Measurements from ENCODE around the gene ELF4. TPM values are rescaled to one million over a fixed set of nuclear protein-coding genes. Genes with fewer than 3 reads are reported as not detected.

The ELF4 gene
- total and polyA plus RNA-seq, 2 donors, result 7.2 to 9.1 TPM

GRCh38 chrX:130047416-130047815 is 62.9 kb downstream of the ELF4 start:
- H3K27me3 ChIP-seq (ENCODE audit: control insufficient read depth in 2 of 2, insufficient read depth in 1 of 2, low read length in 1 of 2), result no peaks in the 10 kb centered on the region
- H3K9me3 ChIP-seq (ENCODE audit: control insufficient read depth in 2 of 2, insufficient read depth in 1 of 2, low read length in 1 of 2), result no peaks in the 10 kb centered on the region
- DNase-seq (ENCODE audit: low read depth in 6 of 9, low spot score in 9 of 9), result no peak
- peaks cover 11 to 29% of the 10 kb centered on the region in 2 donors for H3K36me3 ChIP-seq (ENCODE audit: control insufficient read depth in 2 of 2, insufficient read depth in 2 of 2, low read length in 1 of 2)
- 98% methylated on average over 5 of the region's 5 CpGs for WGBS
- H3K4me1 ChIP-seq (ENCODE audit: control insufficient read depth in 2 of 2, insufficient read depth in 2 of 2, low read length in 2 of 2), result no peaks in the 10 kb centered on the region
- H3K27ac ChIP-seq (ENCODE audit: low read depth in 1 of 2, low read length in 1 of 2), result no peak overlapping the region
- H3K4me3 ChIP-seq (ENCODE audit: low read length in 2 of 2), result no peak overlapping the region

GRCh38 chrX:130039847-130040246 is 70.5 kb downstream of the ELF4 start:
- no peak for DNase-seq (ENCODE audit: low read depth in 6 of 9, low spot score in 9 of 9)
- Histone ChIP-seq H3K9me3 (ENCODE audit: control insufficient read depth in 2 of 2, insufficient read depth in 1 of 2, low read length in 1 of 2) (no peaks in the 10 kb centered on the region), H3K27me3 (ENCODE audit: control insufficient read depth in 2 of 2, insufficient read depth in 1 of 2, low read length in 1 of 2) (no peaks in the 10 kb centered on the region), H3K4me1 (ENCODE audit: control insufficient read depth in 2 of 2, insufficient read depth in 2 of 2, low read length in 2 of 2) (no peaks in the 10 kb centered on the region), H3K36me3 (ENCODE audit: control insufficient read depth in 2 of 2, insufficient read depth in 2 of 2, low read length in 1 of 2) (peaks cover 22 to 37% of the 10 kb centered on the region in 2 donors), H3K4me3 (ENCODE audit: low read length in 2 of 2) (no peak overlapping the region), H3K27ac (ENCODE audit: low read depth in 1 of 2, low read length in 1 of 2) (no peak overlapping the region)
- 97% methylated on average over 2 of the region's 2 CpGs for WGBS

- Histone ChIP-seq H3K9me3 (ENCODE audit: control insufficient read depth in 2 of 2, insufficient read depth in 1 of 2, low read length in 1 of 2) (no peaks in the 10 kb centered on the region), H3K27me3 (ENCODE audit: control insufficient read depth in 2 of 2, insufficient read depth in 1 of 2, low read length in 1 of 2) (no peaks in the 10 kb centered on the region), H3K27ac (ENCODE audit: low read depth in 1 of 2, low read length in 1 of 2) (no peak overlapping the region), H3K4me3 (ENCODE audit: low read length in 2 of 2) (no peak overlapping the region), H3K36me3 (ENCODE audit: control insufficient read depth in 2 of 2, insufficient read depth in 2 of 2, low read length in 1 of 2) (peaks cover 10 to 41% of the 10 kb centered on the region in 2 donors), H3K4me1 (ENCODE audit: control insufficient read depth in 2 of 2, insufficient read depth in 2 of 2, low read length in 2 of 2) (peaks cover 0 to 5% of the 10 kb centered on the region in 2 donors)
- no peak for DNase-seq (ENCODE audit: low read depth in 6 of 9, low spot score in 9 of 9)
- WGBS, result 98% methylated on average over 7 of the region's 7 CpGs
Observed at GRCh38 chrX:130034178-130034577, 76.1 kb downstream of the ELF4 start.

- no peak for DNase-seq (ENCODE audit: low read depth in 6 of 9, low spot score in 9 of 9)
- Histone ChIP-seq H3K4me1 (ENCODE audit: control insufficient read depth in 2 of 2, insufficient read depth in 2 of 2, low read length in 2 of 2) (peaks cover 0 to 5% of the 10 kb centered on the region in 2 donors), H3K9me3 (ENCODE audit: control insufficient read depth in 2 of 2, insufficient read depth in 1 of 2, low read length in 1 of 2) (no peaks in the 10 kb centered on the region), H3K27ac (ENCODE audit: low read depth in 1 of 2, low read length in 1 of 2) (no peak overlapping the region), H3K4me3 (ENCODE audit: low read length in 2 of 2) (no peak overlapping the region), H3K27me3 (ENCODE audit: control insufficient read depth in 2 of 2, insufficient read depth in 1 of 2, low read length in 1 of 2) (no peaks in the 10 kb centered on the region), H3K36me3 (ENCODE audit: control insufficient read depth in 2 of 2, insufficient read depth in 2 of 2, low read length in 1 of 2) (peaks cover 3 to 29% of the 10 kb centered on the region in 2 donors)
- 98% methylated on average over 3 of the region's 3 CpGs for WGBS
Observed at GRCh38 chrX:130032552-130032951, 77.7 kb downstream of the ELF4 start.

GRCh38 chrX:130030826-130031225 is 79.5 kb downstream of the ELF4 start:
- peaks cover 0 to 5% of the 10 kb centered on the region in 2 donors for H3K4me1 ChIP-seq (ENCODE audit: control insufficient read depth in 2 of 2, insufficient read depth in 2 of 2, low read length in 2 of 2)
- H3K9me3 ChIP-seq (ENCODE audit: control insufficient read depth in 2 of 2, insufficient read depth in 1 of 2, low read length in 1 of 2), result no peaks in the 10 kb centered on the region
- H3K4me3 ChIP-seq (ENCODE audit: low read length in 2 of 2), result no peak overlapping the region
- H3K36me3 ChIP-seq (ENCODE audit: control insufficient read depth in 2 of 2, insufficient read depth in 2 of 2, low read length in 1 of 2), result peaks cover 12 to 21% of the 10 kb centered on the region in 2 donors
- DNase-seq (ENCODE audit: low read depth in 6 of 9, low spot score in 9 of 9), result no peak
- H3K27me3 ChIP-seq (ENCODE audit: control insufficient read depth in 2 of 2, insufficient read depth in 1 of 2, low read length in 1 of 2), result no peaks in the 10 kb centered on the region
- no peak overlapping the region for H3K27ac ChIP-seq (ENCODE audit: low read depth in 1 of 2, low read length in 1 of 2)
- 83% methylated on average over 4 of the region's 4 CpGs for WGBS

GRCh38 chrX:130028196-130028595 is 82.1 kb downstream of the ELF4 start:
- peaks cover 17 to 18% of the 10 kb centered on the region in 2 donors for H3K36me3 ChIP-seq (ENCODE audit: control insufficient read depth in 2 of 2, insufficient read depth in 2 of 2, low read length in 1 of 2)
- WGBS, result 83% methylated on average over 5 of the region's 5 CpGs
- no peaks in the 10 kb centered on the region for H3K9me3 ChIP-seq (ENCODE audit: control insufficient read depth in 2 of 2, insufficient read depth in 1 of 2, low read length in 1 of 2)
- H3K27ac ChIP-seq (ENCODE audit: low read depth in 1 of 2, low read length in 1 of 2), result no peak overlapping the region
- no peak overlapping the region for H3K4me3 ChIP-seq (ENCODE audit: low read length in 2 of 2)
- peaks cover 4 to 8% of the 10 kb centered on the region in 2 donors for H3K4me1 ChIP-seq (ENCODE audit: control insufficient read depth in 2 of 2, insufficient read depth in 2 of 2, low read length in 2 of 2)
- no peaks in the 10 kb centered on the region for H3K27me3 ChIP-seq (ENCODE audit: control insufficient read depth in 2 of 2, insufficient read depth in 1 of 2, low read length in 1 of 2)
- DNase-seq (ENCODE audit: low read depth in 6 of 9, low spot score in 9 of 9), result peak in 4 of 9 donors; percentile 0 to 38 (median 21)

- no peak overlapping the region for H3K4me3 ChIP-seq (ENCODE audit: low read length in 2 of 2)
- H3K27ac ChIP-seq (ENCODE audit: low read depth in 1 of 2, low read length in 1 of 2), result no peak overlapping the region
- no peaks in the 10 kb centered on the region for H3K9me3 ChIP-seq (ENCODE audit: control insufficient read depth in 2 of 2, insufficient read depth in 1 of 2, low read length in 1 of 2)
- H3K36me3 ChIP-seq (ENCODE audit: control insufficient read depth in 2 of 2, insufficient read depth in 2 of 2, low read length in 1 of 2), result peaks cover 17 to 20% of the 10 kb centered on the region in 2 donors
- no peaks in the 10 kb centered on the region for H3K27me3 ChIP-seq (ENCODE audit: control insufficient read depth in 2 of 2, insufficient read depth in 1 of 2, low read length in 1 of 2)
- WGBS, result 98% methylated on average over 4 of the region's 4 CpGs
- peaks cover 4 to 8% of the 10 kb centered on the region in 2 donors for H3K4me1 ChIP-seq (ENCODE audit: control insufficient read depth in 2 of 2, insufficient read depth in 2 of 2, low read length in 2 of 2)
- no peak for DNase-seq (ENCODE audit: low read depth in 6 of 9, low spot score in 9 of 9)
Observed at GRCh38 chrX:130027569-130027968, 82.7 kb downstream of the ELF4 start.

GRCh38 chrX:130025256-130025655 is 85.0 kb downstream of the ELF4 start:
- Histone ChIP-seq H3K4me3 (ENCODE audit: low read length in 2 of 2) (no peak overlapping the region), H3K27me3 (ENCODE audit: control insufficient read depth in 2 of 2, insufficient read depth in 1 of 2, low read length in 1 of 2) (no peaks in the 10 kb centered on the region), H3K27ac (ENCODE audit: low read depth in 1 of 2, low read length in 1 of 2) (no peak overlapping the region), H3K4me1 (ENCODE audit: control insufficient read depth in 2 of 2, insufficient read depth in 2 of 2, low read length in 2 of 2) (peaks cover 3 to 4% of the 10 kb centered on the region in 2 donors), H3K36me3 (ENCODE audit: control insufficient read depth in 2 of 2, insufficient read depth in 2 of 2, low read length in 1 of 2) (peaks cover 16 to 17% of the 10 kb centered on the region in 2 donors), H3K9me3 (ENCODE audit: control insufficient read depth in 2 of 2, insufficient read depth in 1 of 2, low read length in 1 of 2) (no peaks in the 10 kb centered on the region)
- 97% methylated on average over 19 of the region's 19 CpGs for WGBS
- DNase-seq (ENCODE audit: low read depth in 6 of 9, low spot score in 9 of 9), result no peak

GRCh38 chrX:130024127-130024526 is 86.2 kb downstream of the ELF4 start:
- DNase-seq (ENCODE audit: low read depth in 6 of 9, low spot score in 9 of 9), result peak; percentile 64 to 91 (median 77)
- H3K4me1 ChIP-seq (ENCODE audit: control insufficient read depth in 2 of 2, insufficient read depth in 2 of 2, low read length in 2 of 2), result peaks cover 3 to 4% of the 10 kb centered on the region in 2 donors
- WGBS, result 7% methylated on average over 9 of the region's 9 CpGs
- H3K4me3 ChIP-seq (ENCODE audit: low read length in 2 of 2), result no peak overlapping the region
- no peaks in the 10 kb centered on the region for H3K9me3 ChIP-seq (ENCODE audit: control insufficient read depth in 2 of 2, insufficient read depth in 1 of 2, low read length in 1 of 2)
- H3K36me3 ChIP-seq (ENCODE audit: control insufficient read depth in 2 of 2, insufficient read depth in 2 of 2, low read length in 1 of 2), result peaks cover 12 to 17% of the 10 kb centered on the region in 2 donors
- no peaks in the 10 kb centered on the region for H3K27me3 ChIP-seq (ENCODE audit: control insufficient read depth in 2 of 2, insufficient read depth in 1 of 2, low read length in 1 of 2)
- peak overlapping the region in 1 of 2 donors; percentile 18 for H3K27ac ChIP-seq (ENCODE audit: low read depth in 1 of 2, low read length in 1 of 2)
